WTC11 (cell line): ENCODE measurements around the gene SCIMP.
"Not testable (repeated sequence)": the region's sequence is repeated elsewhere in the genome, so short reads cannot be mapped to it uniquely, and the experiment has no call there.

Experiments
- ATF6 ChIP-seq: sonication (generic); formaldehyde crosslinking; IDR thresholded peaks from 2 replicates; pipeline ENCODE4 v1.8.1; 2023; ENCODE audit warnings: mild to moderate bottlenecking, missing genetic modification reagents
- CBFB ChIP-seq: sonication (generic); formaldehyde crosslinking; IDR thresholded peaks from 2 replicates; pipeline ENCODE4 v1.8.1; 2022; ENCODE audit warnings: mild to moderate bottlenecking, low read depth, missing genetic modification reagents
- GABPB1 ChIP-seq: sonication (generic); formaldehyde crosslinking; IDR thresholded peaks from 2 replicates; pipeline ENCODE4 v1.8.1; 2023; ENCODE audit warnings: mild to moderate bottlenecking, missing genetic modification reagents
- JUN ChIP-seq: sonication (generic); formaldehyde crosslinking; IDR thresholded peaks from 2 replicates; pipeline ENCODE4 v1.8.0; 2023; ENCODE audit warnings: mild to moderate bottlenecking, missing genetic modification reagents
- SMAD3 ChIP-seq: sonication (generic); formaldehyde crosslinking; IDR thresholded peaks from 2 replicates; pipeline ENCODE4 v1.8.0; 2022; ENCODE audit warnings: missing genetic modification reagents, mild to moderate bottlenecking, borderline replicate concordance
- TP53 ChIP-seq: sonication (generic); formaldehyde crosslinking; IDR thresholded peaks from 2 replicates; pipeline ENCODE4 v1.8.1; 2023; ENCODE audit warnings: mild to moderate bottlenecking, missing genetic modification reagents
- ZNF671 ChIP-seq: fragments of 250-450 bp; sonication (Bioruptor Pico); IDR thresholded peaks from 2 replicates; pipeline ENCODE4 v1.8.0; 2021; ENCODE audit warnings: mild to moderate bottlenecking
- TF ChIP-seq, protein P1 (sequence below): sonication (generic); formaldehyde crosslinking; IDR thresholded peaks from 2 replicates; pipeline ENCODE4 v1.8.0; 2022; ENCODE audit warnings: mild to moderate bottlenecking, missing genetic modification reagents
- TF ChIP-seq, protein P2 (sequence below): fragments of 200-600 bp; IDR thresholded peaks from 2 replicates; pipeline ENCODE4 v1.8.0; 2022; ENCODE audit warnings: antibody characterized with exemption

GRCh38 chr17:5233492-5233891 lies 1.2 kb downstream of the SCIMP start:
- TF ChIP-seq CBFB (CRISPR knock-in tag); ZNF671; ATF6; GABPB1 (CRISPR knock-in tag); TP53 (CRISPR knock-in tag); SMAD3 (CRISPR knock-in tag); JUN (CRISPR knock-in tag): not testable (repeated sequence)
- TF ChIP-seq, protein P1, sequence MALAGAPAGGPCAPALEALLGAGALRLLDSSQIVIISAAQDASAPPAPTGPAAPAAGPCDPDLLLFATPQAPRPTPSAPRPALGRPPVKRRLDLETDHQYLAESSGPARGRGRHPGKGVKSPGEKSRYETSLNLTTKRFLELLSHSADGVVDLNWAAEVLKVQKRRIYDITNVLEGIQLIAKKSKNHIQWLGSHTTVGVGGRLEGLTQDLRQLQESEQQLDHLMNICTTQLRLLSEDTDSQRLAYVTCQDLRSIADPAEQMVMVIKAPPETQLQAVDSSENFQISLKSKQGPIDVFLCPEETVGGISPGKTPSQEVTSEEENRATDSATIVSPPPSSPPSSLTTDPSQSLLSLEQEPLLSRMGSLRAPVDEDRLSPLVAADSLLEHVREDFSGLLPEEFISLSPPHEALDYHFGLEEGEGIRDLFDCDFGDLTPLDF (CRISPR knock-in tag): not testable (repeated sequence)
- TF ChIP-seq, protein P2, sequence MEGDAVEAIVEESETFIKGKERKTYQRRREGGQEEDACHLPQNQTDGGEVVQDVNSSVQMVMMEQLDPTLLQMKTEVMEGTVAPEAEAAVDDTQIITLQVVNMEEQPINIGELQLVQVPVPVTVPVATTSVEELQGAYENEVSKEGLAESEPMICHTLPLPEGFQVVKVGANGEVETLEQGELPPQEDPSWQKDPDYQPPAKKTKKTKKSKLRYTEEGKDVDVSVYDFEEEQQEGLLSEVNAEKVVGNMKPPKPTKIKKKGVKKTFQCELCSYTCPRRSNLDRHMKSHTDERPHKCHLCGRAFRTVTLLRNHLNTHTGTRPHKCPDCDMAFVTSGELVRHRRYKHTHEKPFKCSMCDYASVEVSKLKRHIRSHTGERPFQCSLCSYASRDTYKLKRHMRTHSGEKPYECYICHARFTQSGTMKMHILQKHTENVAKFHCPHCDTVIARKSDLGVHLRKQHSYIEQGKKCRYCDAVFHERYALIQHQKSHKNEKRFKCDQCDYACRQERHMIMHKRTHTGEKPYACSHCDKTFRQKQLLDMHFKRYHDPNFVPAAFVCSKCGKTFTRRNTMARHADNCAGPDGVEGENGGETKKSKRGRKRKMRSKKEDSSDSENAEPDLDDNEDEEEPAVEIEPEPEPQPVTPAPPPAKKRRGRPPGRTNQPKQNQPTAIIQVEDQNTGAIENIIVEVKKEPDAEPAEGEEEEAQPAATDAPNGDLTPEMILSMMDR: not testable (repeated sequence)
